ENCODE measurements around the gene EEF2KMT.
"Not testable (repeated sequence)": the region's sequence is repeated elsewhere in the genome, so short reads cannot be mapped to it uniquely, and the experiment has no call there.

Gene EEF2KMT

GRCh38 chr16:5108505-5109158, 11.0 kb upstream of the EEF2KMT start:
- no peak for DNase-seq (ENCODE audit: low read depth in 1 of 2, low spot score in 1 of 2)
- in situ Hi-C loops (cut with HindIII; ENCODE audit: low pct_unique_long_range_greater_than_20kb, low sequenced_read_pairs) = no loop called here
- no peak for TF ChIP-seq JUND (IDR thresholded peaks at IDR 0.05; ENCODE audit: low read depth)

GRCh38 chr16:5105039-5105438, 7.4 kb upstream of the EEF2KMT start:
- in situ Hi-C loops (cut with HindIII; ENCODE audit: low pct_unique_long_range_greater_than_20kb, low sequenced_read_pairs) = not testable (repeated sequence)
- peak in 1 of 2 experiments; percentile 79 for DNase-seq (ENCODE audit: low read depth in 1 of 2, low spot score in 1 of 2)

GRCh38 chr16:5103296-5104032, 5.9 kb upstream of the EEF2KMT start:
- in situ Hi-C loops (cut with HindIII; ENCODE audit: low pct_unique_long_range_greater_than_20kb, low sequenced_read_pairs); DNase-seq (ENCODE audit: low read depth in 1 of 2, low spot score in 1 of 2): not testable (repeated sequence)

- DNase-seq (ENCODE audit: low read depth in 1 of 2, low spot score in 1 of 2); in situ Hi-C loops (cut with HindIII; ENCODE audit: low pct_unique_long_range_greater_than_20kb, low sequenced_read_pairs): not testable (repeated sequence)
Measured at GRCh38 chr16:5099174-5099573, 1.6 kb upstream of the EEF2KMT start.

GRCh38 chr16:5098221-5099159, 895 bp upstream of the EEF2KMT start:
- DNase-seq (ENCODE audit: low read depth in 1 of 2, low spot score in 1 of 2) = peak in 1 of 2 experiments; percentile 86
- in situ Hi-C loops (cut with HindIII; ENCODE audit: low pct_unique_long_range_greater_than_20kb, low sequenced_read_pairs) = not testable (repeated sequence)

GRCh38 chr16:5097061-5097469, 530 bp downstream of the EEF2KMT start:
- in situ Hi-C loops (cut with HindIII; ENCODE audit: low pct_unique_long_range_greater_than_20kb, low sequenced_read_pairs) = not testable (repeated sequence)
- DNase-seq (ENCODE audit: low read depth in 1 of 2, low spot score in 1 of 2) = peak in 1 of 2 experiments; percentile 18

GRCh38 chr16:5096437-5097060, 1.0 kb downstream of the EEF2KMT start:
- in situ Hi-C loops (cut with HindIII; ENCODE audit: low pct_unique_long_range_greater_than_20kb, low sequenced_read_pairs) = not testable (repeated sequence)

GRCh38 chr16:5095145-5095830, 2.3 kb downstream of the EEF2KMT start:
- in situ Hi-C loops (cut with HindIII; ENCODE audit: low pct_unique_long_range_greater_than_20kb, low sequenced_read_pairs) = not testable (repeated sequence)

More at GRCh38 chr16:5096437-5097060, 1.0 kb downstream of the EEF2KMT start:
- DNase-seq (ENCODE audit: low read depth in 1 of 2, low spot score in 1 of 2) = not testable (repeated sequence)

GRCh38 chr16:5093746-5094145, 3.8 kb downstream of the EEF2KMT start:
- DNase-seq (ENCODE audit: low read depth in 1 of 2, low spot score in 1 of 2); in situ Hi-C loops (cut with HindIII; ENCODE audit: low pct_unique_long_range_greater_than_20kb, low sequenced_read_pairs): not testable (repeated sequence)

More at GRCh38 chr16:5095145-5095830, 2.3 kb downstream of the EEF2KMT start:
- DNase-seq (ENCODE audit: low read depth in 1 of 2, low spot score in 1 of 2) = not testable (repeated sequence)

GRCh38 chr16:5093081-5093480, 4.5 kb downstream of the EEF2KMT start:
- in situ Hi-C loops (cut with HindIII; ENCODE audit: low pct_unique_long_range_greater_than_20kb, low sequenced_read_pairs); DNase-seq (ENCODE audit: low read depth in 1 of 2, low spot score in 1 of 2): not testable (repeated sequence)

- in situ Hi-C loops (cut with HindIII; ENCODE audit: low pct_unique_long_range_greater_than_20kb, low sequenced_read_pairs); DNase-seq (ENCODE audit: low read depth in 1 of 2, low spot score in 1 of 2): not testable (repeated sequence)
Measured at GRCh38 chr16:5090592-5090991, 7.0 kb downstream of the EEF2KMT start.

- DNase-seq (ENCODE audit: low read depth in 1 of 2, low spot score in 1 of 2); in situ Hi-C loops (cut with HindIII; ENCODE audit: low pct_unique_long_range_greater_than_20kb, low sequenced_read_pairs): not testable (repeated sequence)
Measured at GRCh38 chr16:5089911-5090555, 7.6 kb downstream of the EEF2KMT start.

GRCh38 chr16:5088936-5089335, 8.7 kb downstream of the EEF2KMT start:
- DNase-seq (ENCODE audit: low read depth in 1 of 2, low spot score in 1 of 2); in situ Hi-C loops (cut with HindIII; ENCODE audit: low pct_unique_long_range_greater_than_20kb, low sequenced_read_pairs): not testable (repeated sequence)

- in situ Hi-C loops (cut with HindIII; ENCODE audit: low pct_unique_long_range_greater_than_20kb, low sequenced_read_pairs); DNase-seq (ENCODE audit: low read depth in 1 of 2, low spot score in 1 of 2): not testable (repeated sequence)
Measured at GRCh38 chr16:5088086-5088790, 9.4 kb downstream of the EEF2KMT start.

GRCh38 chr16:5085716-5086115, 11.9 kb downstream of the EEF2KMT start:
- DNase-seq (ENCODE audit: low read depth in 1 of 2, low spot score in 1 of 2); in situ Hi-C loops (cut with HindIII; ENCODE audit: low pct_unique_long_range_greater_than_20kb, low sequenced_read_pairs): not testable (repeated sequence)

- DNase-seq (ENCODE audit: low read depth in 1 of 2, low spot score in 1 of 2) = peak in 1 of 2 experiments; percentile 65
- in situ Hi-C loops (cut with HindIII; ENCODE audit: low pct_unique_long_range_greater_than_20kb, low sequenced_read_pairs) = not testable (repeated sequence)
Measured at GRCh38 chr16:5084802-5085201, 12.8 kb downstream of the EEF2KMT start.
